ENCODE measurements around the gene PHKA1. TPM values are rescaled to one million over a fixed set of nuclear protein-coding genes. Genes with fewer than 3 reads are reported as not detected.
A peak's percentile ranks its signal among the peaks of the same experiment; 100 is the strongest.
"Not testable (repeated sequence)": the region's sequence is repeated elsewhere in the genome, so short reads cannot be mapped to it uniquely, and the experiment has no call there.

The PHKA1 gene
- total RNA-seq, 1 experiment from 2014 or later, result 15.3 TPM

DNA sequence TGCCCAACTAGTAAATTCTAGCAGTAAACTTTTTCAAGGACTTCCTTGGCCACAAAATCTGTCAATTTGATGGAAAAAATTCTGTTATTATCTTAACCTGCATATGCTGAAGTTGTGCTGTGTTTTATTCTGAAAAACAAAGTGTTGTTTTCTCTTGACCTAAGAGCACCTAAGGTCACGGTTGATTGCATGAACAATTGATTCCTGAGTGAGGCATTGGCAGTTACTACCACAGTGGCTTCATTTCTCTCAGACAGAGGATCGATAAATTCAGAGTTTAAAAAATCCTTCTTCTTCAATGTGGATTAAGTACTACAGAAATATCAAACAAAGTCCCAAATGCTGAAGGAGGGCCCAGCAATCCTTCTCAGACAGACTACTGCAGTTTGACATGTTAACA, 147.7 kb downstream of the PHKA1 start (continued):
- no peak for TF ChIP-seq YY1 (IDR thresholded peaks at IDR 0.05; ENCODE audit: extremely low read depth, insufficient replicate concordance, low read depth, low read length)

DNA sequence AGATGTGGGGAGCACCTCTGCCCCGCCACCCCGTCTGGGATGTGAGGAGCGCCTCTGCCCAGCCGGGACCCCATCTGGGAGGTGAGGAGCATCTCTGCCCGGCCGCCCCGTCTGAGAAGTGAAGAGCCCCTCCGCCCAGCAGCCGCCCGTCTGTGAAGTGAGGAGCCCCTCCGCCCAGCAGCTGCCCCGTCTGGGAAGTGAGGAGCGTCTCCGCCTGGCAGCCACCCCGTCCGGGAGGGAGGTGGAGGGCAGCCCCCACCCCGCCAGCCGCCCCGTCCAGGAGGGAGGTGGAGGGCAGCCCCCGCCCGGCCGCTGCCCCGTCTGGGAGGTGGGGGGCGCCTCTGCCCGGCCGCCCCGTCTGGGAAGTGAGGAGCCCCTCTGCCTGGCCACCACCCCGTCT, 154.5 kb downstream of the PHKA1 start:
- intact Hi-C loops (cut with micrococcal nuclease); H3K27me3 ChIP-seq (ENCODE audit: insufficient read depth, low read length); H2AFZ ChIP-seq (ENCODE audit: low read depth, low read length, poor library complexity, severe bottlenecking); H3K9me2 ChIP-seq (ENCODE audit: insufficient read depth); H3K4me1 ChIP-seq (ENCODE audit: control insufficient read depth in 1 of 2, insufficient read depth in 2 of 2, low read length in 2 of 2); BruUV-seq (replicated peaks); DNase-seq (ENCODE audit: low read depth, low spot score); H3K79me2 ChIP-seq (ENCODE audit: insufficient read depth, low read length); H3K4me2 ChIP-seq (ENCODE audit: low read length); H3K27ac ChIP-seq (ENCODE audit: low read depth, low read length); H4K20me1 ChIP-seq (ENCODE audit: insufficient read depth); H3K36me3 ChIP-seq (ENCODE audit: control insufficient read depth in 1 of 2, insufficient read depth in 2 of 2, low read length in 2 of 2); CTCF ChIA-PET; ATAC-seq; POLR2A ChIA-PET; RAD21 ChIA-PET (ENCODE audit: low non-redundant PET in 1 of 2, low total read pairs in 2 of 2, uncharacterized antibody in 2 of 2, unreplicated experiment in 2 of 2); H3K9me3 ChIP-seq (ENCODE audit: control insufficient read depth in 1 of 2, insufficient read depth in 1 of 2, low read depth in 1 of 2, low read length in 2 of 2); H3K4me3 ChIP-seq (replicated peaks in 1 of 2; ENCODE audit: low read depth in 1 of 2, low read length in 2 of 2); H3K9ac ChIP-seq (ENCODE audit: low read length): not testable (repeated sequence)

- intact Hi-C loops (cut with micrococcal nuclease), result no loop called here
- H3K4me2 ChIP-seq (ENCODE audit: low read length), result peak overlapping the region; percentile 72
- peaks cover 11% of the 10 kb centered on the region for H3K79me2 ChIP-seq (ENCODE audit: insufficient read depth, low read length)
- H2AFZ ChIP-seq (ENCODE audit: low read depth, low read length, poor library complexity, severe bottlenecking), result no peak overlapping the region
- no peaks in the 10 kb centered on the region for H3K36me3 ChIP-seq (ENCODE audit: control insufficient read depth in 1 of 2, insufficient read depth in 2 of 2, low read length in 2 of 2)
- H3K9me2 ChIP-seq (ENCODE audit: insufficient read depth), result no peaks in the 10 kb centered on the region
- H3K4me1 ChIP-seq (ENCODE audit: control insufficient read depth in 1 of 2, insufficient read depth in 2 of 2, low read length in 2 of 2), result peaks cover 12 to 15% of the 10 kb centered on the region in 2 experiments; a peak in 3 of 4 replicates
- H3K9ac ChIP-seq (ENCODE audit: low read length), result peak overlapping the region; percentile 61
- POLR2A ChIA-PET, result no interaction called here
- TF ChIP-seq SIN3A (IDR thresholded peaks at IDR 0.05; ENCODE audit: low read depth) (no peak), JUND (IDR thresholded peaks at IDR 0.05) (0 out of 2 replicates have a peak, but pooled peaks have one; percentile 30), CTCF (IDR thresholded peaks at IDR 0.05 in 2 of 3, conservative IDR thresholded peaks at IDR 0.05 in 1 of 3; ENCODE audit: borderline replicate concordance in 1 of 3, insufficient read depth in 1 of 3, low read depth in 2 of 3, low read length in 2 of 3) (peak in 2 of 3 experiments; percentile 4 to 28; a peak in 1 of 6 replicates), CEBPB (IDR thresholded peaks at IDR 0.05; ENCODE audit: low read depth) (no peak), YY1 (IDR thresholded peaks at IDR 0.05; ENCODE audit: extremely low read depth, insufficient replicate concordance, low read depth, low read length) (peak; percentile 79), FOSL1 (IDR thresholded peaks at IDR 0.05; ENCODE audit: low read depth) (peak; percentile 59), CBX3 (IDR thresholded peaks at IDR 0.05; ENCODE audit: low read depth) (peak; percentile 52; the same call in 1 of the 2 replicates), TCF7L2 (IDR thresholded peaks at IDR 0.05; ENCODE audit: borderline replicate concordance, extremely low read depth, insufficient read depth, insufficient read length) (no peak), POLR2AphosphoS5 (IDR thresholded peaks at IDR 0.05; ENCODE audit: low read depth, low read length) (peak; percentile 35; the same call in 1 of the 2 replicates), POLR2A (IDR thresholded peaks at IDR 0.05; ENCODE audit: borderline replicate concordance, extremely low read depth, insufficient read depth, insufficient read length) (no peak), MAX (IDR thresholded peaks at IDR 0.05) (peak; percentile 29; the same call in 1 of the 2 replicates), SP1 (IDR thresholded peaks at IDR 0.05; ENCODE audit: low read depth) (peak; percentile 55)
- TF ChIP-seq, protein P1, sequence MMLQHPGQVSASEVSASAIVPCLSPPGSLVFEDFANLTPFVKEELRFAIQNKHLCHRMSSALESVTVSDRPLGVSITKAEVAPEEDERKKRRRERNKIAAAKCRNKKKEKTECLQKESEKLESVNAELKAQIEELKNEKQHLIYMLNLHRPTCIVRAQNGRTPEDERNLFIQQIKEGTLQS (IDR thresholded peaks at IDR 0.05), result no peak
- DNase-seq (ENCODE audit: low read depth, low spot score), result peak; percentile 56
- peak overlapping the region; percentile 30 to 52 for H3K4me3 ChIP-seq (replicated peaks in 1 of 2; ENCODE audit: low read depth in 1 of 2, low read length in 2 of 2)
- no TSS peak for BruUV-seq (replicated peaks)
- H4K20me1 ChIP-seq (ENCODE audit: insufficient read depth), result no peaks in the 10 kb centered on the region
- no peaks in the 10 kb centered on the region for H3K27me3 ChIP-seq (ENCODE audit: insufficient read depth, low read length)
- no peaks in the 10 kb centered on the region for H3K9me3 ChIP-seq (ENCODE audit: control insufficient read depth in 1 of 2, insufficient read depth in 1 of 2, low read depth in 1 of 2, low read length in 2 of 2)
- CTCF ChIA-PET, result no interaction called here
- H3K27ac ChIP-seq (ENCODE audit: low read depth, low read length), result peak overlapping the region; percentile 80
- RAD21 ChIA-PET (ENCODE audit: low non-redundant PET in 1 of 2, low total read pairs in 2 of 2, uncharacterized antibody in 2 of 2, unreplicated experiment in 2 of 2), result no interaction called here
- peak; percentile 90 for ATAC-seq
Observed at GRCh38 chrX:72554448-72555140, 159.5 kb downstream of the PHKA1 start.
